Measurements from ENCODE around the gene CIAO2B. TPM values are rescaled to one million over a fixed set of nuclear protein-coding genes. Genes with fewer than 3 reads are reported as not detected.

CIAO2B gene
- total RNA-seq, 6 experiments from 2014 or later = 90.9 to 108 (median 98.6) TPM

DNA sequence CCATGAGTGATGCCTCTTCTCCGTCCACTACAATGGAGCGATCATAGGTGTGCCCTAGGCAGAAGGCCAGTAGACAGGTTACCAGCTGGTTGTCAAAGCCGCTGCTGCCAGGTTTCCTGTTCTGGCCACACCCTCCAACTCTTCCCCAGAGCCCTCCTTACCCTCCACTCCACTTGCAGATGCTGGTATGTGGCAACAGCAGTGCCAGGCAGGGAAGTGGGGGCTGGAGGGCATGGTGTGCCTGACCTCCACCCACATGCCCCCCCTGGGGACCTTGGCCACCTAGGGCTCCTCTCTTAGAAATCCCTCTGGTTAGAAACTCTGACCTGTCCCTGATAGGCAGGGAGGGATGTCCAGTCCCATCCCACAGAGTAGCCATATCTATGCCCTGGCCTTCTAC, 10.3 kb downstream of the CIAO2B start:
- peaks cover 11% of the 10 kb centered on the region for H3K27me3 Mint-ChIP-seq (ENCODE audit: insufficient read depth)
- no peak for DNase-seq
- TF ChIP-seq, protein P1, sequence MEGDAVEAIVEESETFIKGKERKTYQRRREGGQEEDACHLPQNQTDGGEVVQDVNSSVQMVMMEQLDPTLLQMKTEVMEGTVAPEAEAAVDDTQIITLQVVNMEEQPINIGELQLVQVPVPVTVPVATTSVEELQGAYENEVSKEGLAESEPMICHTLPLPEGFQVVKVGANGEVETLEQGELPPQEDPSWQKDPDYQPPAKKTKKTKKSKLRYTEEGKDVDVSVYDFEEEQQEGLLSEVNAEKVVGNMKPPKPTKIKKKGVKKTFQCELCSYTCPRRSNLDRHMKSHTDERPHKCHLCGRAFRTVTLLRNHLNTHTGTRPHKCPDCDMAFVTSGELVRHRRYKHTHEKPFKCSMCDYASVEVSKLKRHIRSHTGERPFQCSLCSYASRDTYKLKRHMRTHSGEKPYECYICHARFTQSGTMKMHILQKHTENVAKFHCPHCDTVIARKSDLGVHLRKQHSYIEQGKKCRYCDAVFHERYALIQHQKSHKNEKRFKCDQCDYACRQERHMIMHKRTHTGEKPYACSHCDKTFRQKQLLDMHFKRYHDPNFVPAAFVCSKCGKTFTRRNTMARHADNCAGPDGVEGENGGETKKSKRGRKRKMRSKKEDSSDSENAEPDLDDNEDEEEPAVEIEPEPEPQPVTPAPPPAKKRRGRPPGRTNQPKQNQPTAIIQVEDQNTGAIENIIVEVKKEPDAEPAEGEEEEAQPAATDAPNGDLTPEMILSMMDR (IDR thresholded peaks at IDR 0.05) = no peak
- no peak overlapping the region for H3K4me3 Mint-ChIP-seq
- H3K27ac Mint-ChIP-seq = no peak overlapping the region
- H3K4me1 Mint-ChIP-seq (ENCODE audit: low read depth) = peaks cover 37% of the 10 kb centered on the region
- no peaks in the 10 kb centered on the region for H3K36me3 Mint-ChIP-seq (ENCODE audit: low read depth)
- H3K9me3 Mint-ChIP-seq = no peaks in the 10 kb centered on the region

DNA sequence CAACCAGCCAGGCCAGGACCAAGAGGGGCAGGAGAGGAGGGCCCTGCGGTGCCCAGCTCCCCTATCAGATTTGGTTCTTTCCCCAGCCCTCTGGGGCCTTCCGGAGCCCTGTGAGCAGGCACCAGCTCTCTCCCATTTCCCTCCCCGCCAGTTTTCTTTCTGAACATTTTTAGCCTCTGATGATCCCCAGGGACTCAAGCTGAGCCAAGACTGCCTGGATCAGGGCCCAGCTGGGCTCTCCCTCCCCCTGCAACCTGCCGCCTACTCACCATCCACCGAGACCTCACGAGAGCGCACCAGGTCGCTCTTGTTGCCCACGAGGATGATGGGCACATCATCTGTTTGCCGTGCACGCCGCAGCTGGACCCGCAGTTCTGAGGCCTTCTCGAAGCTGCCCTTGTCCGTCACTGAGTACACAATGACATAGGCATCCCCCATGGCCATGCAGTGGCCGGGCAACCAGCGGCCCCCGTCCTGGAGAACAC, 10.9 kb downstream of the CIAO2B start:
- Mint-ChIP-seq H3K27ac (no peak overlapping the region), H3K36me3 (ENCODE audit: low read depth) (no peaks in the 10 kb centered on the region), H3K4me1 (ENCODE audit: low read depth) (peaks cover 31% of the 10 kb centered on the region), H3K9me3 (no peaks in the 10 kb centered on the region), H3K4me3 (no peak overlapping the region), H3K27me3 (ENCODE audit: insufficient read depth) (peaks cover 13% of the 10 kb centered on the region)
- TF ChIP-seq, protein P1 (IDR thresholded peaks at IDR 0.05) = no peak
- DNase-seq = no peak

DNA sequence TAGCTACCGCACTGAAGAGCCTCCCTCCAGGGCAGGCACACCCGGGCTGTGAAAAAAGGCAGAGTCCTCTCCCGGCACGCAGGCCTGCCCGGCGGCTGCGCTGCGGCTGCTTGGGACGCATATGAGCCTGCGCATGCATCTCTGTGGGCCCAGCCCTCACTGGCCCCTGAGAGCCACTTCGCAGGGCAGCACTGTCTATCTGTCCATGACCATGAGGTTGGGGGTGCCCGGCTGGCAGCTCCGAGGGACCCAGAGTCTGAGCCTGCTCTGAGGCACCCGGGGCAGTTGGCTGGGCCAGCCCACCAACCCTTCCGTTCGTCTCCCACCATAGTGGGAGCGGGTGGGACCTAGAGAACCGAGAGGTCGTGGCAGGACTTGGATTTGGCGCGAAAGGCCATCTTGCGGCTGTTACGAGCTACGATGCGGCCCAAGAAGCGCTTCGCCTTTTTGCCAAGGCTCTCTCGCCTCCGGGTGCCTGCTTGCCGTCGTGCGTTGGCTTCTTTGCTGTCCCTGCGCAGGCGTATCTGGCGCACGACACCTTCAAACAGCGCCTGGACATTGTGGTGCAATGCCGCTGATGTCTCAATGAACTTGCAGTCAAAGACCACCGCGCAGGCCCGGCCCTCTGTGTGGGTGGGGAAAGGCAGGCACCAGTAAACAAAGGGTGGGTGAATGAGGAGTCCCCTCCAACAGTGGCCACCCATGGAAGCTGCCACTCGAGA, 12.3 kb downstream of the CIAO2B start:
- Mint-ChIP-seq H3K4me3 (no peak overlapping the region), H3K36me3 (ENCODE audit: low read depth) (no peaks in the 10 kb centered on the region), H3K27me3 (ENCODE audit: insufficient read depth) (peaks cover 16% of the 10 kb centered on the region), H3K4me1 (ENCODE audit: low read depth) (peaks cover 17% of the 10 kb centered on the region), H3K9me3 (no peaks in the 10 kb centered on the region), H3K27ac (no peak overlapping the region)
- DNase-seq = no peak
- TF ChIP-seq, protein P1 (IDR thresholded peaks at IDR 0.05) = no peak

DNA sequence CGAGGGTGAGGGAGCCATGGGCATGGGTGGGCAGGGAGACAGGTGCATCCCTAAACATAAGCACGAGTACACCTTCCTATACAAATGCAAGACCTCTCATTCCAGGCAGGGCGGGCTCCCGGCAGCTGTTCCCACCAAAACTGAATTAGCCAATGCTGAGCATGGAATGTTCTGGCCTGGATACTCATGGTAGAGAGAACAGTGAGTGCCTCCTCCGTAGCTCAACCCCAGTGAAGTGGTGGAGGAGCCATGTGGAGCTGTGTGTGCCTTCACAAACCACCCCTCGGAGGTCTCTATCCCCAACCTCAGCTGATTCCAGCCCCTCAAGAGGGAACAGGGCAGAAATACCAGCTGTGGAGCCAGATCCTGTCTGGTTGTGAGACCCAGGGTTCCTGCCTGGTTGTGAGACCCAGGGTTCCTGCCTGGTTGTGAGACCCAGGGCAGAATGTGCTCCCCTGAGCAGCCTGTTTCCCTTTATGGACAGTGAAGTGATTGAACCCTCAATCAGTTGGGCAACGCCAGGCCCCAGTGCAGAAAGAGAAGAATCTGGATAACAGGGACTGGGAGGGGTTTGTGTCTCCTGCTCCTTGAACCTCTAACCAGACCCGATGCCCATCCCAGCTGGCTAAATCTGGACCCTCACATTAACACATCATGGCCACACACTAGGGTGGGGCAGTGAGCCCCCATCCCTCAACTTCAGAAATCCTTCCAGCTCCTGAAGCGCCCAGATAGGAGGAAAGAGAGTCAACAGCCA, 13.1 kb downstream of the CIAO2B start:
- no peak overlapping the region for H3K4me3 Mint-ChIP-seq
- no peaks in the 10 kb centered on the region for H3K36me3 Mint-ChIP-seq (ENCODE audit: low read depth)
- no peak overlapping the region for H3K27ac Mint-ChIP-seq
- H3K4me1 Mint-ChIP-seq (ENCODE audit: low read depth) = peaks cover 9% of the 10 kb centered on the region
- peaks cover 22% of the 10 kb centered on the region for H3K27me3 Mint-ChIP-seq (ENCODE audit: insufficient read depth)
- TF ChIP-seq, protein P1 (IDR thresholded peaks at IDR 0.05) = no peak
- DNase-seq = no peak
- no peaks in the 10 kb centered on the region for H3K9me3 Mint-ChIP-seq

DNA sequence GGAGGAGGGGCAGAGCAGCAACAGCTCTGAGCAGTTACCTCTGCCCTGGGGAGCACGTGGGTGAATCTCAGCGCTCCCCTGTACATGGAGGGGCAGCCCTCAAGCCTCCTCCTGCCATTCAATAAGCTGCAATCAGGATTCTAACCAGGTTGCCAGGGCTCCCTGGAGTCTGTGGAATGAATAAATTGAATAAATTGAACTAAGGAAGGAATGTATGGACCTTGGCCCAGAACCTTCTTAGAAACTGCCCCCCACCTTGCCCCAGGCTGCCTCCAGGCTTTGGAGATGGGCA, 14.0 kb downstream of the CIAO2B start:
- no peaks in the 10 kb centered on the region for H3K9me3 Mint-ChIP-seq
- DNase-seq = no peak
- H3K27me3 Mint-ChIP-seq (ENCODE audit: insufficient read depth) = peaks cover 22% of the 10 kb centered on the region
- H3K36me3 Mint-ChIP-seq (ENCODE audit: low read depth) = no peaks in the 10 kb centered on the region
- peaks cover under 1% of the 10 kb centered on the region; the same call in 1 of the 2 replicates for H3K4me1 Mint-ChIP-seq (ENCODE audit: low read depth)
- TF ChIP-seq, protein P1 (IDR thresholded peaks at IDR 0.05) = no peak
- no peak overlapping the region for H3K27ac Mint-ChIP-seq
- H3K4me3 Mint-ChIP-seq = no peak overlapping the region

Data from HFFc6 (cell line).